ENCODE data around the gene FRMD3. TPM values are rescaled to one million over a fixed set of nuclear protein-coding genes. Genes with fewer than 3 reads are reported as not detected.

FRMD3 gene
- total RNA-seq (under 1 TPM; 0.61 to 0.75 TPM), polyA plus RNA-seq (under 1 TPM; 0.16 to 0.36 TPM)

- H3K27me3 ChIP-seq (ENCODE audit: control insufficient read depth in 4 of 4, insufficient read depth in 4 of 4, low read length in 3 of 4), result peaks cover 0 to 7% (median 3%) of the 10 kb centered on the region in 4 donors
- WGBS, result under 1% methylated on average over 85 of the region's 85 CpGs
- no peaks in the 10 kb centered on the region for H3K36me3 ChIP-seq (ENCODE audit: control insufficient read depth in 4 of 4, insufficient read depth in 3 of 4, low read depth in 1 of 4, low read length in 3 of 4)
- peak; percentile 73 to 91 for TF ChIP-seq RAD21 (IDR thresholded peaks at IDR 0.05)
- TF ChIP-seq, protein P1, sequence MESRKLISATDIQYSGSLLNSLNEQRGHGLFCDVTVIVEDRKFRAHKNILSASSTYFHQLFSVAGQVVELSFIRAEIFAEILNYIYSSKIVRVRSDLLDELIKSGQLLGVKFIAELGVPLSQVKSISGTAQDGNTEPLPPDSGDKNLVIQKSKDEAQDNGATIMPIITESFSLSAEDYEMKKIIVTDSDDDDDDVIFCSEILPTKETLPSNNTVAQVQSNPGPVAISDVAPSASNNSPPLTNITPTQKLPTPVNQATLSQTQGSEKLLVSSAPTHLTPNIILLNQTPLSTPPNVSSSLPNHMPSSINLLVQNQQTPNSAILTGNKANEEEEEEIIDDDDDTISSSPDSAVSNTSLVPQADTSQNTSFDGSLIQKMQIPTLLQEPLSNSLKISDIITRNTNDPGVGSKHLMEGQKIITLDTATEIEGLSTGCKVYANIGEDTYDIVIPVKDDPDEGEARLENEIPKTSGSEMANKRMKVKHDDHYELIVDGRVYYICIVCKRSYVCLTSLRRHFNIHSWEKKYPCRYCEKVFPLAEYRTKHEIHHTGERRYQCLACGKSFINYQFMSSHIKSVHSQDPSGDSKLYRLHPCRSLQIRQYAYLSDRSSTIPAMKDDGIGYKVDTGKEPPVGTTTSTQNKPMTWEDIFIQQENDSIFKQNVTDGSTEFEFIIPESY (IDR thresholded peaks at IDR 0.05), result no peak
- TF ChIP-seq FOXA1 (IDR thresholded peaks at IDR 0.05), result no peak
- TF ChIP-seq SP1 (IDR thresholded peaks at IDR 0.05), result peak; percentile 9
- TF ChIP-seq, protein P2, sequence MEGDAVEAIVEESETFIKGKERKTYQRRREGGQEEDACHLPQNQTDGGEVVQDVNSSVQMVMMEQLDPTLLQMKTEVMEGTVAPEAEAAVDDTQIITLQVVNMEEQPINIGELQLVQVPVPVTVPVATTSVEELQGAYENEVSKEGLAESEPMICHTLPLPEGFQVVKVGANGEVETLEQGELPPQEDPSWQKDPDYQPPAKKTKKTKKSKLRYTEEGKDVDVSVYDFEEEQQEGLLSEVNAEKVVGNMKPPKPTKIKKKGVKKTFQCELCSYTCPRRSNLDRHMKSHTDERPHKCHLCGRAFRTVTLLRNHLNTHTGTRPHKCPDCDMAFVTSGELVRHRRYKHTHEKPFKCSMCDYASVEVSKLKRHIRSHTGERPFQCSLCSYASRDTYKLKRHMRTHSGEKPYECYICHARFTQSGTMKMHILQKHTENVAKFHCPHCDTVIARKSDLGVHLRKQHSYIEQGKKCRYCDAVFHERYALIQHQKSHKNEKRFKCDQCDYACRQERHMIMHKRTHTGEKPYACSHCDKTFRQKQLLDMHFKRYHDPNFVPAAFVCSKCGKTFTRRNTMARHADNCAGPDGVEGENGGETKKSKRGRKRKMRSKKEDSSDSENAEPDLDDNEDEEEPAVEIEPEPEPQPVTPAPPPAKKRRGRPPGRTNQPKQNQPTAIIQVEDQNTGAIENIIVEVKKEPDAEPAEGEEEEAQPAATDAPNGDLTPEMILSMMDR (IDR thresholded peaks at IDR 0.05; ENCODE audit: low read depth, low read length, missing input control), result peak; percentile 70
- no peak within 1 kb of the TSS for H3K9ac ChIP-seq (ENCODE audit: low read depth in 1 of 2, low read length in 2 of 2)
- H3K27ac ChIP-seq (ENCODE audit: low read depth in 1 of 2, low read length in 2 of 2), result no peak within 1 kb of the TSS
- peak within 1 kb of the TSS; percentile 29 to 65 (median 49) for H3K4me3 ChIP-seq (ENCODE audit: low read depth in 1 of 3, low read length in 3 of 3)
- H3K4me1 ChIP-seq (ENCODE audit: control insufficient read depth in 4 of 4, insufficient read depth in 4 of 4, low read length in 3 of 4), result peaks cover 11 to 21% (median 16%) of the 10 kb centered on the region in 4 donors
- no peaks in the 10 kb centered on the region for H3K9me3 ChIP-seq (ENCODE audit: control insufficient read depth in 4 of 4, low read length in 3 of 4)
- DNase-seq (ENCODE audit: low spot score), result peak; percentile 70
Measured at GRCh38 chr9:83538172-83538889, at the start of gene FRMD3. FRMD3 (minus strand) TSS chr9:83538401; CDS start chr9:83538231, 170 bp downstream.

GRCh38 chr9:83584995-83585394, 46.8 kb upstream of the FRMD3 start:
- H3K27me3 ChIP-seq (ENCODE audit: control insufficient read depth in 4 of 4, insufficient read depth in 4 of 4, low read length in 3 of 4), result no peaks in the 10 kb centered on the region
- whole genome bisulfite sequencing, result 97% methylated on average over 4 of the region's 4 CpGs
- DNase-seq (ENCODE audit: low spot score), result no peak
- no peak overlapping the region for H3K4me3 ChIP-seq (ENCODE audit: low read depth in 1 of 3, low read length in 3 of 3)
- H3K9me3 ChIP-seq (ENCODE audit: control insufficient read depth in 4 of 4, low read length in 3 of 4), result no peaks in the 10 kb centered on the region
- H3K4me1 ChIP-seq (ENCODE audit: control insufficient read depth in 4 of 4, insufficient read depth in 4 of 4, low read length in 3 of 4), result peaks cover 0 to 3% (median 0%) of the 10 kb centered on the region in 4 donors
- no peak overlapping the region for H3K27ac ChIP-seq (ENCODE audit: low read depth in 1 of 2, low read length in 2 of 2)
- no peak for TF ChIP-seq HNF4A (conservative IDR thresholded peaks at IDR 0.05)
- TF ChIP-seq RXRA (IDR thresholded peaks at IDR 0.05), result no peak
- no peak for TF ChIP-seq FOXA2 (IDR thresholded peaks at IDR 0.05)
- no peak for TF ChIP-seq JUND (IDR thresholded peaks at IDR 0.05)
- no peaks in the 10 kb centered on the region for H3K36me3 ChIP-seq (ENCODE audit: control insufficient read depth in 4 of 4, insufficient read depth in 3 of 4, low read depth in 1 of 4, low read length in 3 of 4)
- no peak overlapping the region for H3K9ac ChIP-seq (ENCODE audit: low read depth in 1 of 2, low read length in 2 of 2)

DNA sequence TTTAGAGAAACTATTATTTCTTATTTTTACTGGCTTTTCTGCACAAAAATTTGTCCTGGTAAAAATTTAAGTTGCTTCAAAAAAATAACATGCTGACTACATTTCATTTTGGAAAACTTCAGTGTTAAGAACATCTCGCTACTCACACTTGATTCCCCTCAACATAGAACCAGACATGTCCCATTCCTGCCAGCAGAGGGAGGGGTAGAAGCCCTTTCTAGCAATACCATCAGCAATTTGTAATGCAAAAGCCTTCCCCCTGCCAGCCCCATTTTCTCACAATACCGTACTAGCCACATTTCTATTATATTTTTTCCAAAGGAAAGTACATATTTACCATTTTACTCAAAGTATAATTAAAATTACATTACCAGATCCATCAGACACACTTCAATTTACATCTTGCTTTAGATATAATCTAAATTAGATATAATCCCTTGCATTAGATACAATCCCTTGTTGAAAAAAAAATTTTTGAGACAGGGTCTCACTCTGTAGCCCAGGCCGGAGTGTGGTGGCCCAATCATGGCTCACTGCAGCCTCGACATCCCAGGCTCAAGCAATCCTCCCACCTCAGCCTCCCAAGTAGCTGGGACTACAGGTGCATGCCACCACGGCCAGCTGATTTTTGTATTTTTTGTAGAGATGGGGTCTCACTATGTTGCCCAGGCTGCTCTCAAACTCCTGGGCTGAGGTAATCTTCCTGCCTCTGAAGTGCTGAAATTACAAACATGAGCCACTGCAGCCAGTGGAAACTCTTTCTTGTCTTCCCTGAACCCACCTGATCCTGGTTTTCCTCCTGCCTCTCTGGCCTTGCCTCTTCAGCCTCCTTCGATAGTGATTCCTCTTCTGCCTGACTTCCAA, 45.2 kb upstream of the FRMD3 start:
- H3K27me3 ChIP-seq (ENCODE audit: control insufficient read depth in 4 of 4, insufficient read depth in 4 of 4, low read length in 3 of 4), result no peaks in the 10 kb centered on the region
- H3K9me3 ChIP-seq (ENCODE audit: control insufficient read depth in 4 of 4, low read length in 3 of 4), result no peaks in the 10 kb centered on the region
- H3K4me1 ChIP-seq (ENCODE audit: control insufficient read depth in 4 of 4, insufficient read depth in 4 of 4, low read length in 3 of 4), result peaks cover 0 to 3% (median 0%) of the 10 kb centered on the region in 4 donors
- no peak overlapping the region for H3K27ac ChIP-seq (ENCODE audit: low read depth in 1 of 2, low read length in 2 of 2)
- no peak overlapping the region for H3K9ac ChIP-seq (ENCODE audit: low read depth in 1 of 2, low read length in 2 of 2)
- H3K36me3 ChIP-seq (ENCODE audit: control insufficient read depth in 4 of 4, insufficient read depth in 3 of 4, low read depth in 1 of 4, low read length in 3 of 4), result no peaks in the 10 kb centered on the region
- peak; percentile 51 for DNase-seq (ENCODE audit: low spot score)
- 64% methylated on average over 6 of the region's 6 CpGs for WGBS
- no peak overlapping the region for H3K4me3 ChIP-seq (ENCODE audit: low read depth in 1 of 3, low read length in 3 of 3)
- TF ChIP-seq HNF4A (conservative IDR thresholded peaks at IDR 0.05) (no peak), FOXA2 (IDR thresholded peaks at IDR 0.05) (no peak), YY1 (IDR thresholded peaks at IDR 0.05) (no peak), RAD21 (IDR thresholded peaks at IDR 0.05) (peak; percentile 78 to 90), EGR1 (IDR thresholded peaks at IDR 0.05; ENCODE audit: low read depth in 2 of 2) (no peak), FOXA1 (IDR thresholded peaks at IDR 0.05) (no peak), HNF4G (IDR thresholded peaks at IDR 0.05) (no peak), SP1 (IDR thresholded peaks at IDR 0.05) (no peak), ATF3 (IDR thresholded peaks at IDR 0.05) (no peak)
- TF ChIP-seq, protein P2 (IDR thresholded peaks at IDR 0.05; ENCODE audit: low read depth, low read length, missing input control), result peak; percentile 82
- TF ChIP-seq, protein P1 (IDR thresholded peaks at IDR 0.05), result no peak
